Coronary artery (tissue), 2 donors: ENCODE measurements around the gene FANCF.

Experiments used
- DNase-seq: peaks from one replicate; pipeline ENCODE4 v3.0.0-alpha.2; 2017; ENCODE audit warnings: low spot score
- H3K27ac ChIP-seq, 2 donors: fragments of 200-600 bp; sonication (generic); one replicate each; pipeline ENCODE4 v1.5.1; 2016 to 2019
- H3K4me3 ChIP-seq: fragments of 200-600 bp; sonication (generic); 2 replicates; pipeline ENCODE4 v1.5.1; 2016; ENCODE audit warnings: mild to moderate bottlenecking, moderate library complexity
- CTCF ChIP-seq: fragments of 200-600 bp; sonication (generic); IDR thresholded peaks from one replicate; pipeline ENCODE4 v1.5.1; 2019; ENCODE audit warnings: antibody characterized with exemption

Gene FANCF

DNA sequence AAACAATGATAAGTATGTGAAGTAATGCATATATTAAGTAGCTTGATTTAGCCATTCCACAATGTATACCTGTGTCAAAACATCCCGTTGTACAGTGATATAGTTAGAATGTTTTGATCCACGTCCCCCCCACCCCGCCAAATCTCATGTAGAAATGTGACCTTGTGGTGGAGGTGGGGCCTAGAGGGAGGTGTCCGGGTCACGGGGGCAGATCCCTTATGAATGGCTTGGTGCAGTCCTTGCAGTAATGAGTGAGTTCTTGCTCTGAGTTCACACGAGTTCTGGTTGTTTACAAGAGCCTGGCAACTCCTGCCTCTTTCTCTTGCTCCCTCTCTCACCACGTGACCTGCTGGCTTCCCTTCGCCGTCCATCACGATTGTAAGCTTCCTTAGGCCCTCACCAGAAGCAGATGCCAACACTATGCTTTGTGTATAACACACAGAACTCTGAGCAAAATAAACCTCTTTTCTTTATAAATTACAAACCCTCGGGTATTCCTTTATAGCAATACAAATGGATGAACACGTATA lies 41.6 kb downstream of the FANCF start:
- Histone ChIP-seq H3K4me3 (no peak overlapping the region), H3K27ac (no peak overlapping the region)
- TF ChIP-seq CTCF = no peak
- no peak for DNase-seq

DNA sequence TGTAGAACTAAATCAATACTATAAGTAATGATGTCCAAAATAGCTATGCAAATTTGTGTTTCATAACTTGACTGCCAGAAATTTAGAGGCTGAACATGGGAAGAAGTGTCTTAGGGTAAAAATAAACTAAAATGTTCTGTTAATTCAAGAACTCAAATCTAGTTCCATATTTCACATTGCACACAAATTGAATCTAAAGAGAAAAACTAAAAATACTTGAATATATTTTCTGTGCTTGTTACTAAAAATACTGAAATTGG lies 43.5 kb downstream of the FANCF start:
- no peak for TF ChIP-seq CTCF
- H3K4me3 ChIP-seq = no peak overlapping the region
- DNase-seq = no peak
- H3K27ac ChIP-seq = no peak overlapping the region

DNA sequence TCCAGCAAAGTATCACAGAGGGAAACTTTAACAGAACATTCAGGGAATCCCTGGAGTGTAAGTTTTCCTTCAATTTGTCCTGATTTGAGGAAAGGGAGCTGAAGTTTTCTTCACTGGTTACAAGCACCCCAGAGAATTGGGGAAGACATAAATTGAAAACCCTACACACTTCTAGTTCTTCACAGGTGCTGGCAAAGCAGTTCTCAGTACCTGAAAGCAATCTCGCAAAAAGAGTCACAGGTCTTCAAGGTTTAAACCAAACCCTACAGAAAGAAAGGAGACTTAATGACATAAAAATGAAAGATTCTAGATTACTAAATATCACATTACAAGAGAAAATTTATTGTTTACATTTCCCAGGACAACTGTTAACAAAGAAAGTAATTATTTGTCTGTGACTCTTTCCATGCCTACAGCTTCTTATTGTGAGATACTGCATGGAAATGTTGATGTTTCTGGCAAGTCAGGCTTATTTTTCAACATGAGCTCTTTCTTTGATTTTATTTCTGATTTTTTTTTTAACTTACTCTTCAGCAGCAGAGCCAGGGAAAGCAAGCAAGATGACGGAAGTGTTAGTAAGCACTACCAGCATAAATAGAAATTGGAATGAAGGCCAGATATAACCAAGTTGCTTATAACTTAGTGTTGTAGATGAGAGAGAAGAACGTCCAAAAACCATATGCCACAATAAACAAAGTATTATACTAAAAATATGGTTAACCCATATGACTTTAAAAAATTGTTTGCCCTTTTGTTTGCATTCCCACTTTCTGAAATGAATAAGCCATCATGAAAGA lies 44.1 kb downstream of the FANCF start:
- Histone ChIP-seq H3K27ac (no peak overlapping the region), H3K4me3 (no peak overlapping the region)
- no peak for DNase-seq
- TF ChIP-seq CTCF = no peak

DNA sequence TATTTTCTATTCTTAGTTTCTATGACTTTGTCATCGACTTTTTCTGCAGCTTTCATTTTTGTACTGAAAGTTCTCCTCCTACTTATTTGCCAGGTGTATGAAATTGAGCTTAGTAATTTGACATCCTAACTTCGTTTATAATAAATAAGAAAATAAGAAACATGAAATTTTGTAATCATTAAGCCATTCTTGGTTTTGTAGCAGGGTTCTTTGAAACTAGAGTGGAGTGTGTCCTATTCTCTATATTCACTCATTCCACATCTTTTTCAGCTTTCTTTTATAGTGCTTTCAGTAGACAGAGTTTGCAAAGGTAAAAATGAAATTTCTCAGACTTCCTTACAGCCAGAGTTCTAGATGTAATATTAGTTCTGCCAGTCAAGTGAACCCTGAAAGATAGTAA lies 47.8 kb downstream of the FANCF start:
- no peak for DNase-seq
- no peak for TF ChIP-seq CTCF
- no peak overlapping the region for H3K27ac ChIP-seq
- no peak overlapping the region for H3K4me3 ChIP-seq
